Esophagus squamous epithelium (tissue), 4 donors: ENCODE data around the gene KNSTRN.

Source experiments
- CTCF ChIP-seq, 6 experiments: fragments of 450-650 bp in 4 of 6; fragments of 200-600 bp in 2 of 6; sonication (generic) in 2 of 6; IDR thresholded peaks; one replicate each; pipeline ENCODE4 v1.5.1; 2016 to 2019; ENCODE audit warnings: antibody characterized with exemption in 6 of 6, mild to moderate bottlenecking in 4 of 6, moderate library complexity in 4 of 6
- POLR2A ChIP-seq, 4 donors: fragments of 450-650 bp; IDR thresholded peaks; one replicate each; pipeline ENCODE4 v1.6.1; 2017; ENCODE audit warnings: antibody characterized with exemption in 4 of 4, mild to moderate bottlenecking in 4 of 4, moderate library complexity in 3 of 4

GRCh38 chr15:40367686-40368611 is 14.6 kb upstream of the KNSTRN start:
- no peak for TF ChIP-seq POLR2A (IDR thresholded peaks at IDR 0.05)
- peak; percentile 71 to 100 (median 98) for TF ChIP-seq CTCF (IDR thresholded peaks at IDR 0.05)
